Fibroblast of lung (primary cell): ENCODE measurements around the gene KIF16B. TPM values are rescaled to one million over a fixed set of nuclear protein-coding genes. Genes with fewer than 3 reads are reported as not detected.

Experiments
- DNase-seq, 2 donors: peaks; one replicate each; pipeline versions ENCODE4 v3.0.0 to v3.0.0-alpha.2; 2010; ENCODE audit warnings: low read depth in 2 of 2
- H2AFZ ChIP-seq: 2 replicates; pipeline ENCODE4 v1.5.1; 2012; ENCODE audit warnings: low read length, control low read depth, inconsistent platforms
- H3K27ac ChIP-seq: 2 replicates; pipeline ENCODE4 v1.5.1; 2011; ENCODE audit warnings: low read length, control low read depth; ENCODE audit not compliant: insufficient read depth
- H3K27me3 ChIP-seq: 2 replicates; pipeline ENCODE4 v1.5.1; 2011; ENCODE audit warnings: mild to moderate bottlenecking, low read length; ENCODE audit not compliant: control insufficient read depth, insufficient read depth
- H3K36me3 ChIP-seq: 2 replicates; pipeline ENCODE4 v1.5.1; 2011; ENCODE audit warnings: low read length; ENCODE audit not compliant: control insufficient read depth, insufficient read depth
- H3K4me1 ChIP-seq: 2 replicates; pipeline ENCODE4 v1.5.1; 2011; ENCODE audit warnings: low read length; ENCODE audit not compliant: control insufficient read depth, insufficient read depth; ENCODE audit errors: extremely low read depth
- H3K4me2 ChIP-seq: 2 replicates; pipeline ENCODE4 v1.5.1; 2011; ENCODE audit warnings: low read length, control low read depth; ENCODE audit not compliant: insufficient read depth; ENCODE audit errors: extremely low read depth
- H3K4me3 ChIP-seq, 4 experiments: fragments of 200-600 bp in 1 of 4; sonication (generic) in 1 of 4; replicated peaks in 1 of 4; 2 replicates each; pipeline ENCODE4 v1.5.1; 2011 to 2016; ENCODE audit warnings: low read length in 4 of 4, low read depth in 3 of 4, mild to moderate bottlenecking in 3 of 4, control low read depth in 2 of 4, inconsistent platforms in 1 of 4, mixed read lengths in 1 of 4; ENCODE audit not compliant: insufficient read depth in 1 of 4; ENCODE audit errors: control extremely low read depth in 1 of 4
- H3K79me2 ChIP-seq: 2 replicates; pipeline ENCODE4 v1.5.1; 2012; ENCODE audit warnings: mild to moderate bottlenecking, low read length, inconsistent platforms; ENCODE audit not compliant: control insufficient read depth, insufficient read depth
- H3K9ac ChIP-seq: 2 replicates; pipeline ENCODE4 v1.5.1; 2011; ENCODE audit warnings: mild to moderate bottlenecking, low read length, control low read depth; ENCODE audit not compliant: insufficient read depth
- H3K9me3 ChIP-seq: 2 replicates; pipeline ENCODE4 v1.5.1; 2012; ENCODE audit warnings: low read depth, low read length; ENCODE audit not compliant: control insufficient read depth, insufficient read depth
- H4K20me1 ChIP-seq: 2 replicates; pipeline ENCODE4 v1.5.1; 2011; ENCODE audit warnings: low read length; ENCODE audit not compliant: control insufficient read depth, insufficient read depth; ENCODE audit errors: extremely low read depth
- CTCF ChIP-seq, 2 donors: IDR thresholded peaks in 1 of 2; conservative IDR thresholded peaks in 1 of 2; 1 replicate in 1 of 2; 2 replicates in 1 of 2; pipeline ENCODE4 v1.5.1; 2011 to 2012; ENCODE audit warnings: low read length in 2 of 2, control low read depth in 1 of 2, inconsistent platforms in 1 of 2, low read depth in 1 of 2, mild to moderate bottlenecking in 1 of 2
- EZH2 ChIP-seq: IDR thresholded peaks from 2 replicates; pipeline ENCODE4 v1.5.1; 2012; ENCODE audit warnings: low read length, control low read depth, mild to moderate bottlenecking; ENCODE audit errors: missing control alignments
- polyA plus RNA-seq, 2 donors: library from polyadenylated mRNA; depleted of rRNA in 1 of 2; stranded (reverse) in 1 of 2; unstranded in 1 of 2; fragments of >200 nt; gene quantifications; 2 replicates each; pipeline ENCODE4 v1.2.1, GENCODE V29; 2011 to 2012; ENCODE audit warnings: missing spikeins in 1 of 2
- total RNA-seq: library from RNA; depleted of rRNA; stranded (reverse); fragments of >200 nt; gene quantifications from 2 replicates; pipeline ENCODE4 v1.2.1, GENCODE V29; 2014

KIF16B gene
- total and polyA plus RNA-seq, 2 donors (not counting 1 experiment from before 2014, with no cell fraction given), result 7.7 to 17.3 TPM

- H3K4me2 ChIP-seq, result no peak overlapping the region
- H4K20me1 ChIP-seq, result no peaks in the 10 kb centered on the region
- no peaks in the 10 kb centered on the region for H3K27me3 ChIP-seq
- H3K9me3 ChIP-seq, result no peaks in the 10 kb centered on the region
- H3K9ac ChIP-seq, result no peak overlapping the region
- no peaks in the 10 kb centered on the region for H3K4me1 ChIP-seq
- no peak overlapping the region for H2AFZ ChIP-seq
- H3K36me3 ChIP-seq, result no peaks in the 10 kb centered on the region
- no peaks in the 10 kb centered on the region for H3K79me2 ChIP-seq
- TF ChIP-seq CTCF (conservative IDR thresholded peaks at IDR 0.05 in 1 of 2, IDR thresholded peaks at IDR 0.05 in 1 of 2; ENCODE audit: low read depth in 1 of 2, low read length in 2 of 2) (no peak), EZH2 (no peak)
- no peak for DNase-seq
- no peak overlapping the region for H3K27ac ChIP-seq
- no peak overlapping the region for H3K4me3 ChIP-seq
These were observed 10.0 kb downstream of the KIF16B start for GRCh38 chr20:16563066-16563806.

GRCh38 chr20:16562259-16562658 lies 11.0 kb downstream of the KIF16B start:
- DNase-seq, result no peak
- H3K9me3 ChIP-seq, result no peaks in the 10 kb centered on the region
- H3K4me3 ChIP-seq, result no peak overlapping the region
- no peaks in the 10 kb centered on the region for H3K36me3 ChIP-seq
- H3K4me2 ChIP-seq, result no peak overlapping the region
- H3K9ac ChIP-seq, result no peak overlapping the region
- H3K79me2 ChIP-seq, result no peaks in the 10 kb centered on the region
- H3K27ac ChIP-seq, result no peak overlapping the region
- TF ChIP-seq EZH2 (no peak), CTCF (conservative IDR thresholded peaks at IDR 0.05 in 1 of 2, IDR thresholded peaks at IDR 0.05 in 1 of 2; ENCODE audit: low read depth in 1 of 2, low read length in 2 of 2) (no peak)
- H3K4me1 ChIP-seq, result no peaks in the 10 kb centered on the region
- no peak overlapping the region for H2AFZ ChIP-seq
- no peaks in the 10 kb centered on the region for H3K27me3 ChIP-seq
- H4K20me1 ChIP-seq, result no peaks in the 10 kb centered on the region

- Histone ChIP-seq H3K36me3 (no peaks in the 10 kb centered on the region), H3K9ac (no peak overlapping the region), H3K27me3 (no peaks in the 10 kb centered on the region), H3K4me1 (peaks cover 6% of the 10 kb centered on the region), H3K27ac (no peak overlapping the region), H3K4me2 (no peak overlapping the region), H2AFZ (no peak overlapping the region), H3K79me2 (no peaks in the 10 kb centered on the region), H4K20me1 (no peaks in the 10 kb centered on the region), H3K9me3 (no peaks in the 10 kb centered on the region), H3K4me3 (no peak overlapping the region)
- TF ChIP-seq CTCF (conservative IDR thresholded peaks at IDR 0.05 in 1 of 2, IDR thresholded peaks at IDR 0.05 in 1 of 2; ENCODE audit: low read depth in 1 of 2, low read length in 2 of 2) (no peak), EZH2 (no peak)
- no peak for DNase-seq
These were observed 12.6 kb downstream of the KIF16B start for GRCh38 chr20:16560661-16561060.
